Measurements from ENCODE around the gene MYMX.

- no peak for TF ChIP-seq CTCF (conservative IDR thresholded peaks at IDR 0.05; ENCODE audit: low read depth, low read length)
- no peak for TF ChIP-seq SMC3 (IDR thresholded peaks at IDR 0.05; ENCODE audit: low read depth, low read length)
- TF ChIP-seq MAZ (IDR thresholded peaks at IDR 0.05; ENCODE audit: borderline replicate concordance, low read depth, low read length), result peak; percentile 22; the same call in 1 of the 2 replicates
- no peak for TF ChIP-seq RFX5 (IDR thresholded peaks at IDR 0.05; ENCODE audit: low read depth, low read length)
- no peak for TF ChIP-seq CEBPB (IDR thresholded peaks at IDR 0.05; ENCODE audit: low read depth, low read length)
- no peak for TF ChIP-seq ELK1 (IDR thresholded peaks at IDR 0.05; ENCODE audit: borderline replicate concordance, low read depth, low read length)
- no peak for TF ChIP-seq RCOR1 (IDR thresholded peaks at IDR 0.05; ENCODE audit: insufficient replicate concordance, low read length)
- no peak for TF ChIP-seq USF2 (IDR thresholded peaks at IDR 0.05; ENCODE audit: low read depth, low read length)
- TF ChIP-seq POLR2A (IDR thresholded peaks at IDR 0.05; ENCODE audit: low read depth, low read length), result no peak
- TF ChIP-seq MXI1 (IDR thresholded peaks at IDR 0.05; ENCODE audit: borderline replicate concordance, low read depth, low read length), result no peak; the same call in 1 of the 2 replicates
- TF ChIP-seq RAD21 (IDR thresholded peaks at IDR 0.05; ENCODE audit: low read length), result no peak
Observed at GRCh38 chr6:44219053-44219814, 2.5 kb downstream of the MYMX start.

All from IMR-90 (cell line).